Osteocyte (in vitro differentiated cells): ENCODE measurements around the gene DUSP22. TPM values are rescaled to one million over a fixed set of nuclear protein-coding genes. Genes with fewer than 3 reads are reported as not detected.

Experiments used
- DNase-seq: peaks from one replicate; pipeline ENCODE4 v3.0.0; 2021; ENCODE audit warnings: mixed read lengths; ENCODE audit not compliant: unreplicated experiment; ENCODE audit errors: extremely low spot score
- H3K27ac Mint-ChIP-seq: one replicate; pipeline ENCODE4 v1.8.0; 2021; ENCODE audit warnings: mild to moderate bottlenecking, mixed read lengths; ENCODE audit not compliant: unreplicated experiment
- H3K27me3 Mint-ChIP-seq: one replicate; pipeline ENCODE4 v1.8.0; 2021; ENCODE audit warnings: mixed read lengths; ENCODE audit not compliant: unreplicated experiment
- H3K36me3 Mint-ChIP-seq: one replicate; pipeline ENCODE4 v1.8.0; 2021; ENCODE audit warnings: mixed read lengths; ENCODE audit not compliant: unreplicated experiment
- H3K4me1 Mint-ChIP-seq: one replicate; pipeline ENCODE4 v1.8.0; 2021; ENCODE audit warnings: mixed read lengths; ENCODE audit not compliant: unreplicated experiment
- H3K4me3 Mint-ChIP-seq: one replicate; pipeline ENCODE4 v1.8.0; 2021; ENCODE audit warnings: mild to moderate bottlenecking, moderate library complexity, mixed read lengths; ENCODE audit not compliant: unreplicated experiment
- H3K9me3 Mint-ChIP-seq: one replicate; pipeline ENCODE4 v1.8.0; 2021; ENCODE audit warnings: mixed read lengths; ENCODE audit not compliant: unreplicated experiment
- CTCF ChIP-seq: fragments of 200-600 bp; sonication (generic); IDR thresholded peaks from 2 replicates; pipeline ENCODE4 v1.5.0; 2021; ENCODE audit warnings: antibody characterized with exemption, mild to moderate bottlenecking, moderate library complexity
- total RNA-seq: library from RNA; stranded (reverse); gene quantifications from 2 replicates; pipeline ENCODE4 v1.2.1, GENCODE V29; 2021

Gene DUSP22
- total RNA-seq, 1 donor from 2014 or later = 27.4 TPM

DNA sequence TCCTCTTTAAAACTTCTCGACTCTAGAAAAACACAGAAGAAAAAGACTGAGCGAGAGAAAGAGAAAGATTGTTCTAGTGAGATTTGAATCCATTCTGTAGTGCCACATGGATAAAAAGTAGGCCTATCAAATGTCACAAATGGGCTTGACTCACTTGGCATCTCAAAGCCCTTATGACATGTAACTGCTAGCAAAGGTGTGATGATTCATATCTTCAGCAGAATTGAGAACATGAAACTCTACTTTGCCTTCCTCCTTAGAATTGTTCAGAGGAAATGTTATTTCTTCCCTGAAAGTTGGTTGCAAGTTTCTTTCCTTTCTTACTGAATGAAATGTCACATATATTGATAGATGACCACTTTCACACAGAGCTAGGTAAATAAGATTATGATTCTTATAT, 40.4 kb upstream of the DUSP22 start:
- no peak for DNase-seq
- no peak for TF ChIP-seq CTCF
- H3K4me1 Mint-ChIP-seq = no peaks in the 10 kb centered on the region
- no peak overlapping the region for H3K4me3 Mint-ChIP-seq
- no peak overlapping the region for H3K27ac Mint-ChIP-seq
- H3K9me3 Mint-ChIP-seq = no peaks in the 10 kb centered on the region
- peaks cover 31% of the 10 kb centered on the region for H3K27me3 Mint-ChIP-seq
- H3K36me3 Mint-ChIP-seq = no peaks in the 10 kb centered on the region

DNA sequence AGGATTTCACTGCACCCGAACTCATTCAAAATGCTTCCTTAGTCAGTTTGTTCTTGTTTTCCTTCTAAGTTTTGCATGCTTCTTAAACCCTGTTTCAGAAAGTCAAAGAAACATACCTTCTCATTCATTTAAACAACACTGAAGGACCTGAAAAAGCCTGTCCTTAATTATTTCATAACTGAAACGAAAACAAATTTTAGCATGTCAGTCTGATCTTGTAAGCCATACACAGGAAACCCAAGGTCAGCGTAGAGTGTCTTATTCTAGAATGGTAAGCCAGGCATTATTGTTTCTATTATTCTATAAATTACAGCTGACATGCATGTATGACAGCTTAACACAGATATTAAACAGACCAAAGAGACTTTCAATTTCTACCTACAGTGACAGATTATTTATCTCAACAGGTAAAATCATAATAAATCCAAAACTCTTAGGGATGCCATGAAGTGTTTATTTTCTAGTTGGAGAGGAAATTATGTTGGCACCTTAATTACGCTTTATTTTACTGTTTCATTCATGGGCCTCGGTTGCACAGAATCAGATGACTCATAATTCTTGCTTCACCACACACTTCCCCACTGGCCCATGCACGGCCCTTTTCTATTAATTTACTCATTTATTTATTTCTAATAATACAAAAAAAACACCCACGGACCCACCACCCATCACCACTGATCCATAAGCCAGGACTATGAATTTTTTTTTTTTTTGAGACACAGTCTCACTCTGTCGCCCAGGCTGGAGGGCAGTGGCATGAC, 39.3 kb upstream of the DUSP22 start:
- H3K36me3 Mint-ChIP-seq = no peaks in the 10 kb centered on the region
- no peak for TF ChIP-seq CTCF
- no peak for DNase-seq

GRCh38 chr6:254016-254415, 38.3 kb upstream of the DUSP22 start:
- Mint-ChIP-seq H3K36me3 (no peaks in the 10 kb centered on the region), H3K4me1 (no peaks in the 10 kb centered on the region), H3K27ac (no peak overlapping the region), H3K9me3 (peaks cover 7% of the 10 kb centered on the region), H3K4me3 (no peak overlapping the region), H3K27me3 (peaks cover 26% of the 10 kb centered on the region)
- DNase-seq = no peak
- no peak for TF ChIP-seq CTCF

More for the DNA sequence above, 39.3 kb upstream of the DUSP22 start:
- H3K4me3 Mint-ChIP-seq = no peak overlapping the region
- H3K27ac Mint-ChIP-seq = no peak overlapping the region
- H3K27me3 Mint-ChIP-seq = peaks cover 26% of the 10 kb centered on the region
- no peaks in the 10 kb centered on the region for H3K9me3 Mint-ChIP-seq
- no peaks in the 10 kb centered on the region for H3K4me1 Mint-ChIP-seq

DNA sequence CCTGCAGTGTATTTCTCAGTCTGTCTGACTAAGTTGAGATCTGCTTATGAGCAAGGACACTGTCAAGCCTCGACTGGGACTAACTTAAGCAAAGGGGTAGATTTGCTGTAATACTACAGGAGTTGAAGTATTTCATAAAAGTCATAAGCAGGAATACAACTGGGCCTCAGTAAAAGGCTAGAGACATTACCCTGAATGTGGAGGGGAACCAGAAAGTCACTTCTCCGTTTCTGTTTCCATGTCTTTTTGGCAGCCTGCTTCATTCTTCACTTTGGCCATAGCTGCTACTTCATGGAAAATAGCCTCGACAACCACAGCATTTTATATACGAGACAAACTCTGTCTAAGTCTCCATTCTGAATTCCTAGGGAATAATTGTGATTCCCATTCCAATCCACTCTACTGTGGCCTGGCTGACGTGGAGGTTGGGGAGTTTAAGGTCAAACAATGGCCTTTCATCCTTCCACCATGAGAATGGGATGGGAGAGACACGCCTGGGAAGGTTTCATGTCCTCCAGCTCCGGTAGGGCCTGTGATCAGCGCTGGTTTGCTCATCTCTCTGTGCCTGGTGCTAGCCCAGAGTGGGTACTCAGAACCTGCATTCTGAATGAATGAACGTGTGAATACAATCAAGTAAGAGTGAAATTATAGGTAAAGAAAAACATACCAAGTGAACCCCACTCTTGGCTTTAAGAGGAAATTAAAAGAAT, 37.1 kb upstream of the DUSP22 start:
- H3K27ac Mint-ChIP-seq = no peak overlapping the region
- H3K9me3 Mint-ChIP-seq = peaks cover 10% of the 10 kb centered on the region
- H3K4me1 Mint-ChIP-seq = no peaks in the 10 kb centered on the region
- TF ChIP-seq CTCF = no peak
- DNase-seq = no peak
- no peak overlapping the region for H3K4me3 Mint-ChIP-seq
- H3K27me3 Mint-ChIP-seq = peaks cover 21% of the 10 kb centered on the region
- H3K36me3 Mint-ChIP-seq = no peaks in the 10 kb centered on the region

DNA sequence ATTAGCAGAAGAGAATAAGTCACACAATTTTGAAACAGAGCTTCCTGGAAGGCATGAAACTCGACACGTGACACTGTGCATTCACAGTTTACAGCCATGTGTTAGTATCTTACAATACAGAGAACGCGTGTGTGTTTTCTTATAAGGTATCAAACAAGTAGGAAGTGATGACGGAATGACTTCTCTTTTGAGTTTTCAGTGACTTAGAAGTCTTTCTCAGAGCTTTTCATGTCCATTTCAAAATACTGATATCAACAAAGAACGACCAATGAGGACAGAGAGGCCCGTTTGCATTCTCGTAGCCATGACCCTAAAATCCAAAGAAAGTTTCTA, 36.6 kb upstream of the DUSP22 start:
- DNase-seq = no peak
- TF ChIP-seq CTCF = no peak
- Mint-ChIP-seq H3K4me1 (no peaks in the 10 kb centered on the region), H3K36me3 (no peaks in the 10 kb centered on the region), H3K9me3 (peaks cover 10% of the 10 kb centered on the region), H3K4me3 (no peak overlapping the region), H3K27ac (no peak overlapping the region), H3K27me3 (peaks cover 21% of the 10 kb centered on the region)
